K562 (cell line): ENCODE results near the gene PRCC. TPM values are rescaled to one million over a fixed set of nuclear protein-coding genes. Genes with fewer than 3 reads are reported as not detected.

Experiments used
- ASH1L ChIP-seq: fragments of 450-650 bp; IDR thresholded peaks from 2 replicates; pipeline ENCODE4 v1.6.1; 2018; ENCODE audit warnings: borderline replicate concordance, mild to moderate bottlenecking, low read depth; ENCODE audit not compliant: partially characterized antibody
- CBFA2T2 ChIP-seq: fragments of 450-650 bp; conservative IDR thresholded peaks from 2 replicates; pipeline ENCODE4 v1.6.1; 2017; ENCODE audit warnings: mild to moderate bottlenecking
- CBFB ChIP-seq: sonication (generic); formaldehyde crosslinking; IDR thresholded peaks from 2 replicates; pipeline ENCODE4 v1.4.0; 2020; ENCODE audit warnings: mild to moderate bottlenecking, missing genetic modification reagents
- COPS2 ChIP-seq: fragments of 450-650 bp; conservative IDR thresholded peaks from 2 replicates; pipeline ENCODE4 v1.6.1; 2016; ENCODE audit warnings: mild to moderate bottlenecking, moderate library complexity
- DIDO1 ChIP-seq: fragments of 450-650 bp; IDR thresholded peaks from 2 replicates; pipeline ENCODE4 v1.6.1; 2016; ENCODE audit warnings: low read depth, missing biosample characterization, missing genetic modification characterization
- FUS ChIP-seq: fragments of 200-400 bp; formaldehyde crosslinking; optimal IDR thresholded peaks from 2 replicates; pipeline ENCODE3; 2017; ENCODE audit warnings: low read depth, low read length
- GTF2A2 ChIP-seq: IDR thresholded peaks from 2 replicates; pipeline ENCODE4 v1.6.1; 2016; ENCODE audit warnings: mild to moderate bottlenecking, missing genetic modification characterization, missing compliant biosample characterization
- ILF3 ChIP-seq: fragments of 450-650 bp; IDR thresholded peaks from 2 replicates; pipeline ENCODE4 v1.6.1; 2018; ENCODE audit warnings: antibody characterized with exemption, mild to moderate bottlenecking, moderate library complexity, borderline replicate concordance
- ILK ChIP-seq: fragments of 450-650 bp; IDR thresholded peaks from 2 replicates; pipeline ENCODE4 v1.6.1; 2016; ENCODE audit warnings: missing genetic modification characterization, low read depth, mild to moderate bottlenecking, missing compliant biosample characterization, moderate library complexity, borderline replicate concordance
- MAFF ChIP-seq: IDR thresholded peaks from 2 replicates; pipeline ENCODE4 v1.6.1; 2012; ENCODE audit warnings: low read length, improper control_type of control experiment
- MTA2 ChIP-seq: fragments of 450-650 bp; IDR thresholded peaks from 2 replicates; pipeline ENCODE4 v1.6.1; 2016; ENCODE audit warnings: low read depth
- MXI1 ChIP-seq: IDR thresholded peaks from 2 replicates; pipeline ENCODE4 v1.6.1; 2011; ENCODE audit warnings: low read depth, mild to moderate bottlenecking, improper control_type of control experiment, low read length
- PHTF2 ChIP-seq: fragments of 250-450 bp; sonication (Bioruptor Pico); IDR thresholded peaks from 2 replicates; pipeline ENCODE4 v1.5.0; 2021; ENCODE audit warnings: mild to moderate bottlenecking
- POLR3G ChIP-seq: IDR thresholded peaks from 2 replicates; pipeline ENCODE4 v1.6.1; 2011; ENCODE audit not compliant: insufficient read length, insufficient replicate concordance; ENCODE audit errors: extremely low read depth
- SMAD4 ChIP-seq: fragments of 250-450 bp; sonication (Bioruptor Pico); conservative IDR thresholded peaks from 2 replicates; pipeline ENCODE4 v1.8.0; 2021; ENCODE audit warnings: inconsistent platforms, mild to moderate bottlenecking, moderate library complexity
- SMARCA5 ChIP-seq: fragments of 450-650 bp; IDR thresholded peaks from 2 replicates; pipeline ENCODE4 v1.6.1; 2016
- TGIF2 ChIP-seq: sonication (generic); formaldehyde crosslinking; IDR thresholded peaks from 2 replicates; pipeline ENCODE4 v1.8.1; 2022; ENCODE audit warnings: mild to moderate bottlenecking, missing genetic modification reagents, moderate library complexity
- ZBTB17 ChIP-seq: fragments of 450-650 bp; formaldehyde crosslinking; IDR thresholded peaks from 2 replicates; pipeline ENCODE4 v1.4.0; 2020; ENCODE audit warnings: mild to moderate bottlenecking
- ZNF12 ChIP-seq: sonication (generic); formaldehyde crosslinking; IDR thresholded peaks from 2 replicates; pipeline ENCODE4 v1.4.0; 2020; ENCODE audit warnings: mild to moderate bottlenecking, missing genetic modification reagents
- ZNF280A ChIP-seq: fragments of 450-650 bp; IDR thresholded peaks from 2 replicates; pipeline ENCODE4 v1.6.1; 2018; ENCODE audit warnings: mild to moderate bottlenecking, low read depth; ENCODE audit not compliant: partially characterized antibody
- ZNF316 ChIP-seq: fragments of 450-650 bp; IDR thresholded peaks from 2 replicates; pipeline ENCODE4 v1.6.1; 2016
- ZNF830 ChIP-seq: fragments of 250-450 bp; sonication (Bioruptor Pico); IDR thresholded peaks from 2 replicates; pipeline ENCODE4 v1.5.0; 2021; ENCODE audit warnings: mild to moderate bottlenecking
- polyA plus RNA-seq, 8 experiments: library from polyadenylated mRNA; depleted of rRNA in 4 of 8; stranded (reverse) in 5 of 8; unstranded in 3 of 8; fragments of >200 nt; fragmentation: Nextera tagmentation in 2 of 8; fragmentation: Illumina TruSeq in 1 of 8; extraction: Ambion mirVana in 2 of 8; extraction: Trizol in 1 of 8; gene quantifications; 2 replicates each; pipeline versions ENCODE4 v1.2.1 to v1.2.3, GENCODE V29; 2011 to 2014; ENCODE audit warnings: inconsistent platforms in 1 of 8, missing spikeins in 1 of 8
- total RNA-seq, 7 experiments: library from RNA; depleted of rRNA in 6 of 7; stranded (reverse); fragments of >200 nt in 6 of 7; fragmentation: Illumina TruSeq in 2 of 7; extraction: Trizol in 2 of 7; gene quantifications; 2 replicates each; pipeline versions ENCODE4 v1.2.1 to v1.2.3, GENCODE V29; 2011 to 2021; ENCODE audit warnings: low replicate concordance in 1 of 7
- TF ChIP-seq, protein P1 (sequence below): fragments of 150-350 bp; conservative IDR thresholded peaks from 2 replicates; pipeline ENCODE4 v1.6.1; 2014; ENCODE audit warnings: low read length
- TF ChIP-seq, protein P2 (sequence below), 3 experiments: fragments of 200-800 bp in 1 of 3; sonication (Bioruptor generic) in 1 of 3; sonication (generic) in 1 of 3; formaldehyde crosslinking in 1 of 3; IDR thresholded peaks; 2 replicates each; pipeline versions ENCODE4 v1.6.1 to v1.8.0; 2016 to 2022; ENCODE audit warnings: mild to moderate bottlenecking in 2 of 3, missing compliant biosample characterization in 2 of 3, missing genetic modification characterization in 2 of 3, missing genetic modification reagents in 1 of 3

Gene PRCC
- total and polyA plus RNA-seq, 9 of the 15 experiments (the other 6 are each of a cell fraction or from before 2014, with no cell fraction given) = 23.9 to 201 (median 41.1) TPM

DNA sequence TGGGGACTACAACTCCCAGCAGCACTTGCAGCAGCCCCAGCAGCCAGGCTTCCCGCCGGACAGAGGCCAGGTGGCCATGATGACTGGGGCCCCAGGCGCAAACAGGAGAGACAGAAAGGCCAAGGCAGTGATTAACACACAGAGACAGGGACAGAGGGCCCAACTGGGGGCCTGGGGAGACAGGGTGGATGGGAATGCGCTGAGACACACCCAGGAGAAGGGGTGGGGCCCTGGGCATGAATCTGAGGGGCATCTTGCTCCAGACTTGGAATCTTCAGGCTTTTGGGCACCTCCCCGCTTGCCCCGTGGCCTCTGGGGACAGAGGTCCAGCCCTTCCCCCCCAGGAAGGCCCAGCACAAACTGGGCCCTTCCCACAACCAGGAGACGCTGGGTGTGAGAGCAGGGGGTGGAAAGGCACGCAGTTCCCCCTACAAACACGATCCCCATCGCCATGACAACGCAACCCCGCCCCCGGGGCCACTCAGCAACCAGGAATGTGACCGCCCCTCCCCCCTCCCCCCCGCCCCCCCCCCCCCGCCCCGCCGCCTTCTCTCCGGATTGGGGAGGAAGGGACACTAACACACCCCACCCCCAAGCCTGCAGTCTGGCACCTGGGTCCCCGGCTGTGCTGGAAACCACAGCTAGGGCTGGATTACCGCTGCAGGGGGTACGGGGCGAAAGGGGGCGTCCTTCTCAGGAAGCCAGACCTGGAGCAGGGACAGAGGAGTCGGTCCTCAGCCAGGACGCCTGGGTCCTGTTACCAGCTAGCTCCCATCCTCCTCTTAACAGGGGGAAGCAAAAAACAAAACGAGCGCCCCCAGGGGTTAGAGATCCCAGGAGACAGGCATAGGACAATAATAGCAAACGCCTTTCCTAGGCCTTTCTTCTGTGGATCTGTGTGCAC lies 20.4 kb upstream of the PRCC start (continued):
- TF ChIP-seq ZNF280A (no peak), DIDO1 (no peak), SMARCA5 (no peak), POLR3G (no peak), MXI1 (peak; percentile 85), SMAD4 (CRISPR knock-in tag) (no peak), ZNF830 (no peak), GTF2A2 (tag) (no peak), MAFF (no peak), MTA2 (no peak), ILF3 (no peak), COPS2 (no peak), CBFB (CRISPR knock-in tag) (no peak), PHTF2 (no peak), FUS (no peak), ASH1L (no peak), ZBTB17 (CRISPR knock-in tag) (peak; percentile 52; the same call in 1 of the 2 replicates), ZNF316 (no peak), ZNF12 (no peak), ILK (tag) (no peak), CBFA2T2 (no peak), TGIF2 (CRISPR knock-in tag) (no peak)
- TF ChIP-seq, protein P1, sequence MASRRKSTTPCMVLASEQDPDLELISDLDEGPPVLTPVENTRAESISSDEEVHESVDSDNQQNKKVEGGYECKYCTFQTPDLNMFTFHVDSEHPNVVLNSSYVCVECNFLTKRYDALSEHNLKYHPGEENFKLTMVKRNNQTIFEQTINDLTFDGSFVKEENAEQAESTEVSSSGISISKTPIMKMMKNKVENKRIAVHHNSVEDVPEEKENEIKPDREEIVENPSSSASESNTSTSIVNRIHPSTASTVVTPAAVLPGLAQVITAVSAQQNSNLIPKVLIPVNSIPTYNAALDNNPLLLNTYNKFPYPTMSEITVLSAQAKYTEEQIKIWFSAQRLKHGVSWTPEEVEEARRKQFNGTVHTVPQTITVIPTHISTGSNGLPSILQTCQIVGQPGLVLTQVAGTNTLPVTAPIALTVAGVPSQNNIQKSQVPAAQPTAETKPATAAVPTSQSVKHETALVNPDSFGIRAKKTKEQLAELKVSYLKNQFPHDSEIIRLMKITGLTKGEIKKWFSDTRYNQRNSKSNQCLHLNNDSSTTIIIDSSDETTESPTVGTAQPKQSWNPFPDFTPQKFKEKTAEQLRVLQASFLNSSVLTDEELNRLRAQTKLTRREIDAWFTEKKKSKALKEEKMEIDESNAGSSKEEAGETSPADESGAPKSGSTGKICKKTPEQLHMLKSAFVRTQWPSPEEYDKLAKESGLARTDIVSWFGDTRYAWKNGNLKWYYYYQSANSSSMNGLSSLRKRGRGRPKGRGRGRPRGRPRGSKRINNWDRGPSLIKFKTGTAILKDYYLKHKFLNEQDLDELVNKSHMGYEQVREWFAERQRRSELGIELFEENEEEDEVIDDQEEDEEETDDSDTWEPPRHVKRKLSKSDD = no peak
- TF ChIP-seq, protein P2, sequence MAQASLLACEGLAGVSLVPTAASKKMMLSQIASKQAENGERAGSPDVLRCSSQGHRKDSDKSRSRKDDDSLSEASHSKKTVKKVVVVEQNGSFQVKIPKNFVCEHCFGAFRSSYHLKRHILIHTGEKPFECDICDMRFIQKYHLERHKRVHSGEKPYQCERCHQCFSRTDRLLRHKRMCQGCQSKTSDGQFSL (CRISPR knock-in tag; IDR thresholded peaks at IDR 0.05) = peak; percentile 82
- TF ChIP-seq, protein P2 (tag; IDR thresholded peaks at IDR 0.05) = peak in 1 of 2 experiments; percentile 78; a peak in 2 of 4 replicates
